Uterus (tissue), 2 donors: Measurements from ENCODE around the gene TNFAIP8L1.

Experiments
- POLR2A ChIP-seq, 2 donors: fragments of 450-650 bp; IDR thresholded peaks; one replicate each; pipeline ENCODE4 v1.6.1; 2016; ENCODE audit warnings: antibody characterized with exemption in 2 of 2, mild to moderate bottlenecking in 1 of 2, moderate library complexity in 1 of 2
- TF ChIP-seq, protein P1 (sequence below), 4 experiments: fragments of 200-600 bp in 2 of 4; fragments of 450-650 bp in 2 of 4; sonication (generic) in 2 of 4; IDR thresholded peaks; one replicate each; pipeline ENCODE4 v1.5.1; 2016 to 2019; ENCODE audit warnings: antibody characterized with exemption in 4 of 4, mild to moderate bottlenecking in 2 of 4, moderate library complexity in 1 of 4

DNA sequence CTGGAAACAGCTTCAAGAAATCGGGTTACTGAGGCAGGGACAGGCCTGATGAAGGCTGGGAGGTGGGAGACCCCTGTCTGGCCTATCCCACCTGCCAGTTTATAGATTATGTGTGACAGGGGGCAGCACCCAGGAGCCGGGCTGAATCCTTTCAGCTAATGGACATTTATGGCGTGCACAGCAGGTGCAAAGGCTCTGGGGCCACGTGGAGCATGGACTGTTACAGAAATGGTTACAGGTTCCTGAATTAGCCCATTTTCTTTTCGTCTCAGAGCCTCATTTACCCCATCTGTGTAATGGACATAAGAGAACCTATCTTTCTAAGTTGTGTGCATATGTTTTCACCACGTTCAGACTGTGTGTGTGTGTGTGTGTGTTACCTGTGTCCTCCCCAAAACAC is 34.4 kb upstream of the TNFAIP8L1 start:
- TF ChIP-seq, protein P1, sequence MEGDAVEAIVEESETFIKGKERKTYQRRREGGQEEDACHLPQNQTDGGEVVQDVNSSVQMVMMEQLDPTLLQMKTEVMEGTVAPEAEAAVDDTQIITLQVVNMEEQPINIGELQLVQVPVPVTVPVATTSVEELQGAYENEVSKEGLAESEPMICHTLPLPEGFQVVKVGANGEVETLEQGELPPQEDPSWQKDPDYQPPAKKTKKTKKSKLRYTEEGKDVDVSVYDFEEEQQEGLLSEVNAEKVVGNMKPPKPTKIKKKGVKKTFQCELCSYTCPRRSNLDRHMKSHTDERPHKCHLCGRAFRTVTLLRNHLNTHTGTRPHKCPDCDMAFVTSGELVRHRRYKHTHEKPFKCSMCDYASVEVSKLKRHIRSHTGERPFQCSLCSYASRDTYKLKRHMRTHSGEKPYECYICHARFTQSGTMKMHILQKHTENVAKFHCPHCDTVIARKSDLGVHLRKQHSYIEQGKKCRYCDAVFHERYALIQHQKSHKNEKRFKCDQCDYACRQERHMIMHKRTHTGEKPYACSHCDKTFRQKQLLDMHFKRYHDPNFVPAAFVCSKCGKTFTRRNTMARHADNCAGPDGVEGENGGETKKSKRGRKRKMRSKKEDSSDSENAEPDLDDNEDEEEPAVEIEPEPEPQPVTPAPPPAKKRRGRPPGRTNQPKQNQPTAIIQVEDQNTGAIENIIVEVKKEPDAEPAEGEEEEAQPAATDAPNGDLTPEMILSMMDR (IDR thresholded peaks at IDR 0.05), result no peak
- TF ChIP-seq POLR2A (IDR thresholded peaks at IDR 0.05), result no peak
